SK-N-SH (cell line): ENCODE measurements around the gene TTC7B. TPM values are rescaled to one million over a fixed set of nuclear protein-coding genes. Genes with fewer than 3 reads are reported as not detected.

Experiments
- CTCF ChIA-PET: fragments of 300-600, 350-600 bp; formaldehyde crosslinking; extraction: SDS; loops from one replicate; lab custom pipeline; 2021; lab: Yijun Ruan, JAX
- POLR2A ChIA-PET: fragments of 350-600 bp; sonication (Branson Sonifier 250); formaldehyde crosslinking; extraction: SDS; loops from one replicate; lab custom pipeline; 2020; ENCODE audit warnings: antibody characterized with exemption, inconsistent platforms; lab: Yijun Ruan, JAX
- DNase-seq: peaks from one replicate; pipeline ENCODE4 v3.0.0; 2012
- H2AFZ ChIP-seq: fragments of 200-600 bp; sonication (generic); 2 replicates; pipeline ENCODE4 v1.8.1; 2016; ENCODE audit warnings: antibody characterized with exemption, mild to moderate bottlenecking, low read depth
- H3F3A ChIP-seq: fragments of 200-600 bp; sonication (generic); replicated peaks from 2 replicates; pipeline ENCODE3; 2016; ENCODE audit warnings: antibody characterized with exemption, mild to moderate bottlenecking; ENCODE audit not compliant: insufficient read depth
- H3K27ac ChIP-seq, 2 experiments: fragments of 200-500 bp in 1 of 2; fragments of 200-600 bp in 1 of 2; sonication (Bioruptor generic) in 1 of 2; sonication (generic), shearing (Covaris generic) in 1 of 2; 2 replicates each; pipeline versions ENCODE4 v1.5.1 to v1.6.1; 2014 to 2016; ENCODE audit warnings: low read depth in 2 of 2, inconsistent platforms in 1 of 2, low read length in 1 of 2, mild to moderate bottlenecking in 1 of 2, mixed read lengths in 1 of 2
- H3K27me3 ChIP-seq: fragments of 200-600 bp; sonication (generic), shearing (Covaris generic); 2 replicates; pipeline ENCODE4 v1.6.1; 2016; ENCODE audit warnings: mixed run types; ENCODE audit not compliant: insufficient read depth
- H3K36me3 ChIP-seq, 2 experiments: fragments of 200-500 bp in 1 of 2; fragments of 200-600 bp in 1 of 2; sonication (Bioruptor generic) in 1 of 2; sonication (generic) in 1 of 2; replicated peaks in 1 of 2; 2 replicates each; pipeline versions ENCODE3 to v1.5.1; 2014 to 2016; ENCODE audit warnings: low read length in 1 of 2, mild to moderate bottlenecking in 1 of 2; ENCODE audit not compliant: insufficient read depth in 2 of 2, control insufficient read depth in 1 of 2
- H3K4me1 ChIP-seq, 2 experiments: fragments of 200-500 bp in 1 of 2; fragments of 200-600 bp in 1 of 2; sonication (Bioruptor generic) in 1 of 2; sonication (generic), shearing (Covaris generic) in 1 of 2; 2 replicates each; pipeline versions ENCODE4 v1.5.1 to v1.6.1; 2014 to 2016; ENCODE audit warnings: low read depth in 1 of 2, low read length in 1 of 2, mixed run types in 1 of 2; ENCODE audit not compliant: insufficient read depth in 2 of 2, control insufficient read depth in 1 of 2
- H3K4me2 ChIP-seq: fragments of 200-600 bp; sonication (generic), shearing (Covaris generic); 2 replicates; pipeline ENCODE4 v1.6.1; 2017; ENCODE audit warnings: mixed run types
- H3K4me3 ChIP-seq, 2 experiments: fragments of 200-500 bp in 1 of 2; fragments of 200-600 bp in 1 of 2; sonication (Bioruptor generic) in 1 of 2; sonication (generic), shearing (Covaris generic) in 1 of 2; 2 replicates each; pipeline versions ENCODE4 v1.5.1 to v1.8.1; 2014 to 2016; ENCODE audit warnings: low read depth in 2 of 2, inconsistent platforms in 1 of 2, low read length in 1 of 2, mild to moderate bottlenecking in 1 of 2, mixed read lengths in 1 of 2, moderate library complexity in 1 of 2
- H3K79me2 ChIP-seq: fragments of 200-600 bp; sonication (generic); 2 replicates; pipeline ENCODE4 v1.8.1; 2017; ENCODE audit warnings: mild to moderate bottlenecking; ENCODE audit not compliant: insufficient read depth
- H3K9ac ChIP-seq: fragments of 200-600 bp; sonication (generic); 2 replicates; pipeline ENCODE4 v1.6.1; 2017; ENCODE audit warnings: mixed run types
- H3K9me2 ChIP-seq: fragments of 200-600 bp; sonication (generic); 2 replicates; pipeline ENCODE4 v1.6.1; 2017; ENCODE audit warnings: mixed run types
- H3K9me3 ChIP-seq: fragments of 200-600 bp; sonication (generic); 2 replicates; pipeline ENCODE4 v1.6.1; 2017; ENCODE audit warnings: mixed run types, mild to moderate bottlenecking, moderate library complexity
- H4K20me1 ChIP-seq: fragments of 200-600 bp; sonication (generic); 2 replicates; pipeline ENCODE4 v1.6.1; 2017; ENCODE audit warnings: mild to moderate bottlenecking, mixed run types; ENCODE audit not compliant: insufficient read depth
- CHD2 ChIP-seq: fragments of 150-350 bp; IDR thresholded peaks from 2 replicates; pipeline ENCODE4 v1.6.1; 2018; ENCODE audit warnings: low read length; ENCODE audit not compliant: partially characterized antibody
- EZH2phosphoT487 ChIP-seq: fragments of 200-600 bp; sonication (generic); IDR thresholded peaks from 2 replicates; pipeline ENCODE4 v1.6.1; 2017; ENCODE audit warnings: low read depth, mixed run types, mild to moderate bottlenecking, antibody characterized with exemption, moderate library complexity, borderline replicate concordance
- FOSL2 ChIP-seq: IDR thresholded peaks from 2 replicates; pipeline ENCODE4 v1.4.0; 2012; ENCODE audit warnings: low read depth, mild to moderate bottlenecking, moderate library complexity, borderline replicate concordance
- FOXJ3 ChIP-seq: sonication (generic); formaldehyde crosslinking; IDR thresholded peaks from 2 replicates; pipeline ENCODE4 v1.5.1; 2020; ENCODE audit warnings: mild to moderate bottlenecking, missing genetic modification reagents
- MXI1 ChIP-seq: IDR thresholded peaks from 2 replicates; pipeline ENCODE4 v1.6.1; 2012; ENCODE audit warnings: mild to moderate bottlenecking, low read depth, low read length, improper control_type of control experiment
- NFIC ChIP-seq: IDR thresholded peaks from 2 replicates; pipeline ENCODE4 v1.4.0; 2012; ENCODE audit warnings: borderline replicate concordance
- RAD21 ChIP-seq: IDR thresholded peaks from 2 replicates; pipeline ENCODE4 v1.6.1; 2012; ENCODE audit warnings: mild to moderate bottlenecking, low read length
- RXRA ChIP-seq: IDR thresholded peaks from 2 replicates; pipeline ENCODE4 v1.4.0; 2012; ENCODE audit warnings: low read depth, mild to moderate bottlenecking, borderline replicate concordance
- TAF1 ChIP-seq: IDR thresholded peaks from 2 replicates; pipeline ENCODE4 v1.6.1; 2012; ENCODE audit warnings: low read depth, mild to moderate bottlenecking, low read length, moderate library complexity, borderline replicate concordance
- YY1 ChIP-seq: IDR thresholded peaks from 2 replicates; pipeline ENCODE4 v1.4.0; 2012; ENCODE audit warnings: low read depth, mild to moderate bottlenecking
- WGBS: methylation state at CpG from one replicate; pipeline ENCODE4 v1.1.6; 2017; ENCODE audit warnings: low lambda C conversion rate; 5-methylcytosine and 5-hydroxymethylcytosine counted together
- polyA plus RNA-seq, 3 experiments: library from polyadenylated mRNA; depleted of rRNA; stranded (reverse); fragments of >200 nt; gene quantifications; 2 replicates each; pipeline ENCODE4 v1.2.3, GENCODE V29; 2012
- TF ChIP-seq, protein P1 (sequence below): fragments of 150-350 bp; IDR thresholded peaks from 2 replicates; pipeline ENCODE4 v1.6.1; 2016; ENCODE audit warnings: mild to moderate bottlenecking, low read depth, low read length
- TF ChIP-seq, protein P2 (sequence below): IDR thresholded peaks from 2 replicates; pipeline ENCODE4 v1.4.0; 2012; ENCODE audit warnings: low read depth, borderline replicate concordance
- TF ChIP-seq, protein P3 (sequence below): fragments of 150-350 bp; IDR thresholded peaks from 2 replicates; pipeline ENCODE4 v1.6.1; 2017; ENCODE audit warnings: antibody characterized with exemption, low read length, low read depth, borderline replicate concordance
- TF ChIP-seq, protein P4 (sequence below): fragments of 200-600 bp; sonication (generic); IDR thresholded peaks from 2 replicates; pipeline ENCODE4 v1.6.1; 2017; ENCODE audit warnings: antibody characterized with exemption, mild to moderate bottlenecking, moderate library complexity
- TF ChIP-seq, protein P5 (sequence below): IDR thresholded peaks from 2 replicates; pipeline ENCODE4 v1.4.0; 2012; ENCODE audit warnings: low read depth

TTC7B gene
- polyA plus RNA-seq, 1 of the 3 experiments (the other 2 are of a cell fraction): 43.1 TPM

DNA sequence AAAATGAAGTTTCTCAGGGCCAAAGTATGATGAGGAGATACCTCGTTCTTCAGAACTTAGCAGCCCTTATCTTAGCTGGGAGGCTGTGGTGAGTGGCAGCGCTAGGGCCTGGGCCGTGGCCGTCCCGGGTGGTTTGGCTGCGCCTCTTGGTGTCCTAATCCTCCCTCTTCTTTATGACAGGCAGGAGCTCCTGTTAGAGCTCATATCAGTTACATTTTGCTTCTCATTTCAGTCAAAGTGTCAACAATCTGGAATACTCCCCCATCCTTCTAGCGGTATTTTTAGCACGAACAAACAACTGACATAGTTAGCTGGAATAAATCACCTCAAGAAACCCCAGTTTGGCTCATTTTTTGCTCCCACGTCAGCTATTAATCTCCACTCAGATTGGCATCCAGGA is 188.8 kb downstream of the TTC7B start:
- WGBS: 86% methylated on average over 8 of the region's 9 CpGs
- Histone ChIP-seq H3K79me2 (no peaks in the 10 kb centered on the region), H3K27me3 (no peaks in the 10 kb centered on the region), H3K27ac (no peak overlapping the region), H3K4me2 (no peak overlapping the region), H3K36me3 (no peaks in the 10 kb centered on the region), H3F3A (peaks cover 6% of the 10 kb centered on the region), H3K9me2 (no peaks in the 10 kb centered on the region), H3K4me1 (peaks cover 7 to 26% of the 10 kb centered on the region in 2 experiments), H3K4me3 (no peak overlapping the region), H4K20me1 (no peaks in the 10 kb centered on the region), H3K9ac (no peak overlapping the region), H3K9me3 (no peaks in the 10 kb centered on the region), H2AFZ (no peak overlapping the region)
- ChIA-PET CTCF (no interaction called here), POLR2A (interaction anchor here (1.0 kb wide), 1 partner anchor 12 kb away, joined by 4 read pairs; no protein-coding TSS in a partner anchor)
- TF ChIP-seq RXRA (no peak), YY1 (no peak), RAD21 (no peak)
- TF ChIP-seq, protein P1, sequence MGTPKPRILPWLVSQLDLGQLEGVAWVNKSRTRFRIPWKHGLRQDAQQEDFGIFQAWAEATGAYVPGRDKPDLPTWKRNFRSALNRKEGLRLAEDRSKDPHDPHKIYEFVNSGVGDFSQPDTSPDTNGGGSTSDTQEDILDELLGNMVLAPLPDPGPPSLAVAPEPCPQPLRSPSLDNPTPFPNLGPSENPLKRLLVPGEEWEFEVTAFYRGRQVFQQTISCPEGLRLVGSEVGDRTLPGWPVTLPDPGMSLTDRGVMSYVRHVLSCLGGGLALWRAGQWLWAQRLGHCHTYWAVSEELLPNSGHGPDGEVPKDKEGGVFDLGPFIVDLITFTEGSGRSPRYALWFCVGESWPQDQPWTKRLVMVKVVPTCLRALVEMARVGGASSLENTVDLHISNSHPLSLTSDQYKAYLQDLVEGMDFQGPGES: no peak
- TF ChIP-seq, protein P2, sequence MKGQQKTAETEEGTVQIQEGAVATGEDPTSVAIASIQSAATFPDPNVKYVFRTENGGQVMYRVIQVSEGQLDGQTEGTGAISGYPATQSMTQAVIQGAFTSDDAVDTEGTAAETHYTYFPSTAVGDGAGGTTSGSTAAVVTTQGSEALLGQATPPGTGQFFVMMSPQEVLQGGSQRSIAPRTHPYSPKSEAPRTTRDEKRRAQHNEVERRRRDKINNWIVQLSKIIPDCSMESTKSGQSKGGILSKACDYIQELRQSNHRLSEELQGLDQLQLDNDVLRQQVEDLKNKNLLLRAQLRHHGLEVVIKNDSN: no peak
- TF ChIP-seq, protein P3, sequence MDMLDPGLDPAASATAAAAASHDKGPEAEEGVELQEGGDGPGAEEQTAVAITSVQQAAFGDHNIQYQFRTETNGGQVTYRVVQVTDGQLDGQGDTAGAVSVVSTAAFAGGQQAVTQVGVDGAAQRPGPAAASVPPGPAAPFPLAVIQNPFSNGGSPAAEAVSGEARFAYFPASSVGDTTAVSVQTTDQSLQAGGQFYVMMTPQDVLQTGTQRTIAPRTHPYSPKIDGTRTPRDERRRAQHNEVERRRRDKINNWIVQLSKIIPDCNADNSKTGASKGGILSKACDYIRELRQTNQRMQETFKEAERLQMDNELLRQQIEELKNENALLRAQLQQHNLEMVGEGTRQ: no peak
- no peak for DNase-seq

DNA sequence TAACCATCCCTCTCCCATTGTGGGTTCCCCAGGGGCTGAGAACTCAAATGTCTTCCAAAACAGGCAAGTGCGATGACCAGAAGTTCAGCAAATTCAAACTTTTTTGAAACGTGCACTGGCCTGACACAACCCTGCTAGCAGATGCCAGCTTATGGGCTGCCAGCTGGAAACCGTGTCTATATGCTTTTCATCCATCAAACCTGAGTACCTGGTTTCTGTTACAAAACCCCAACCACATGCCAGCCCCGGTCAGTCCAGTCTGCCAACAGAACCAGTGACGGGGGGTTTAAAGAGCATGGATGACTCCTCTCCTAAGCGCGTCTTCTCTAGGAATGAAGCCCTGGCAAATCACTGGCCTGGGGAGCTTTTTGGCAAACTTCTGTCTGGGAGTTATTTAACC is 189.7 kb downstream of the TTC7B start:
- no peaks in the 10 kb centered on the region for H3K27me3 ChIP-seq
- H3K4me3 ChIP-seq: no peak overlapping the region
- H3K9me2 ChIP-seq: no peaks in the 10 kb centered on the region
- H3K4me1 ChIP-seq: peaks cover 7 to 26% of the 10 kb centered on the region in 2 experiments
- CTCF ChIA-PET: no interaction called here
- H3K4me2 ChIP-seq: no peak overlapping the region
- H3F3A ChIP-seq: peaks cover 6% of the 10 kb centered on the region
- no peaks in the 10 kb centered on the region for H4K20me1 ChIP-seq
- H3K27ac ChIP-seq: no peak overlapping the region
- H3K9me3 ChIP-seq: no peaks in the 10 kb centered on the region
- no peak for DNase-seq
- WGBS: 84% methylated on average over 6 of the region's 7 CpGs
- H3K9ac ChIP-seq: no peak overlapping the region
- no peaks in the 10 kb centered on the region for H3K36me3 ChIP-seq
- POLR2A ChIA-PET: no interaction called here
- H3K79me2 ChIP-seq: no peaks in the 10 kb centered on the region
- TF ChIP-seq FOSL2: no peak
- no peak for TF ChIP-seq CHD2
- TF ChIP-seq, protein P4, sequence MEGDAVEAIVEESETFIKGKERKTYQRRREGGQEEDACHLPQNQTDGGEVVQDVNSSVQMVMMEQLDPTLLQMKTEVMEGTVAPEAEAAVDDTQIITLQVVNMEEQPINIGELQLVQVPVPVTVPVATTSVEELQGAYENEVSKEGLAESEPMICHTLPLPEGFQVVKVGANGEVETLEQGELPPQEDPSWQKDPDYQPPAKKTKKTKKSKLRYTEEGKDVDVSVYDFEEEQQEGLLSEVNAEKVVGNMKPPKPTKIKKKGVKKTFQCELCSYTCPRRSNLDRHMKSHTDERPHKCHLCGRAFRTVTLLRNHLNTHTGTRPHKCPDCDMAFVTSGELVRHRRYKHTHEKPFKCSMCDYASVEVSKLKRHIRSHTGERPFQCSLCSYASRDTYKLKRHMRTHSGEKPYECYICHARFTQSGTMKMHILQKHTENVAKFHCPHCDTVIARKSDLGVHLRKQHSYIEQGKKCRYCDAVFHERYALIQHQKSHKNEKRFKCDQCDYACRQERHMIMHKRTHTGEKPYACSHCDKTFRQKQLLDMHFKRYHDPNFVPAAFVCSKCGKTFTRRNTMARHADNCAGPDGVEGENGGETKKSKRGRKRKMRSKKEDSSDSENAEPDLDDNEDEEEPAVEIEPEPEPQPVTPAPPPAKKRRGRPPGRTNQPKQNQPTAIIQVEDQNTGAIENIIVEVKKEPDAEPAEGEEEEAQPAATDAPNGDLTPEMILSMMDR: no peak
- no peak for TF ChIP-seq NFIC
- TF ChIP-seq TAF1: no peak
- TF ChIP-seq FOXJ3 (CRISPR knock-in tag): no peak
- TF ChIP-seq EZH2phosphoT487: no peak
- TF ChIP-seq, protein P5, sequence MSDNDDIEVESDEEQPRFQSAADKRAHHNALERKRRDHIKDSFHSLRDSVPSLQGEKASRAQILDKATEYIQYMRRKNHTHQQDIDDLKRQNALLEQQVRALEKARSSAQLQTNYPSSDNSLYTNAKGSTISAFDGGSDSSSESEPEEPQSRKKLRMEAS: no peak
- no peak for TF ChIP-seq MXI1
- H2AFZ ChIP-seq: no peak overlapping the region
